ES-I3 (cell line): Measurements from ENCODE around the gene SLC17A8.
"Not testable (repeated sequence)": the region's sequence is repeated elsewhere in the genome, so short reads cannot be mapped to it uniquely, and the experiment has no call there.

Experiments
- H3K36me3 ChIP-seq: 2 replicates; pipeline ENCODE4 v1.6.1; 2013; ENCODE audit warnings: mild to moderate bottlenecking, low read length, control low read depth, moderate library complexity; ENCODE audit not compliant: insufficient read depth
- H3K4me1 ChIP-seq: 2 replicates; pipeline ENCODE4 v1.6.1; 2013; ENCODE audit warnings: mild to moderate bottlenecking, control low read depth, low read length; ENCODE audit not compliant: insufficient read depth
- H3K9ac ChIP-seq: 2 replicates; pipeline ENCODE4 v1.6.1; 2013; ENCODE audit warnings: low read depth, mild to moderate bottlenecking, low read length, moderate library complexity
- H3K9me3 ChIP-seq: 2 replicates; pipeline ENCODE4 v1.6.1; 2013; ENCODE audit warnings: mild to moderate bottlenecking, low read length, moderate library complexity; ENCODE audit not compliant: control insufficient read depth, insufficient read depth

SLC17A8 gene

GRCh38 chr12:100356644-100357223 lies at the start of gene SLC17A8:
TSS of gene SLC17A8 (plus strand) at chr12:100357074. CDS start at chr12:100357392, 318 bp downstream.
- Histone ChIP-seq H3K36me3 (no peaks in the 10 kb centered on the region), H3K9ac (no peak within 1 kb of the TSS; the same call in 1 of the 2 replicates), H3K9me3 (no peaks in the 10 kb centered on the region), H3K4me1 (peaks cover 10% of the 10 kb centered on the region; the same call in 1 of the 2 replicates)

GRCh38 chr12:100308138-100308537 lies 48.7 kb upstream of the SLC17A8 start:
- not testable (repeated sequence) for H3K4me1 ChIP-seq, H3K36me3 ChIP-seq, H3K9ac ChIP-seq, H3K9me3 ChIP-seq

DNA sequence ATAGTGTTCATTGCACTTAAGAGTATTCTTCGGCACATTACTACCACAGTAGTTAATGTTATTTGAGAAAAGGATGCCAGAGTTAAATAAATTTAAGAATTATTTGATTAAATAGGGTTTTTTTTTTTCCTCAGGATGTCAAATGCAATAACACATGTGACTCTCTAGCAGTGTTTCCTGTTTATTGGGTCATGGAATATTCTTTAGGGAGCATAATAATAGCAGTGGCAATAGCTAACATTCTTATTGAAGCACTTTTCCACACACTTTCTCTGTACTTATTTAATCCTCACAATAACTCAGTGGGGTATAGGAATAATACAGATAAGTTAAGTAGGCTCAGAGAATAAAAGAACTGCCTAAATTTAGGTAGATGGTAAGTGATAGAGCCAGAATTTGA lies 45.6 kb upstream of the SLC17A8 start:
- Histone ChIP-seq H3K4me1 (no peaks in the 10 kb centered on the region), H3K36me3 (peaks cover 3% of the 10 kb centered on the region), H3K9me3 (no peaks in the 10 kb centered on the region), H3K9ac (no peak overlapping the region)

- H3K9me3 ChIP-seq, result no peaks in the 10 kb centered on the region
- no peaks in the 10 kb centered on the region for H3K4me1 ChIP-seq
- H3K9ac ChIP-seq, result no peak overlapping the region
- peaks cover 8% of the 10 kb centered on the region for H3K36me3 ChIP-seq
Measured at GRCh38 chr12:100317371-100317770, 39.5 kb upstream of the SLC17A8 start.

GRCh38 chr12:100324498-100324897 lies 32.4 kb upstream of the SLC17A8 start:
- Histone ChIP-seq H3K9ac (no peak overlapping the region), H3K9me3 (no peaks in the 10 kb centered on the region), H3K36me3 (peaks cover 6% of the 10 kb centered on the region; the same call in 1 of the 2 replicates), H3K4me1 (no peaks in the 10 kb centered on the region; the same call in 1 of the 2 replicates)

GRCh38 chr12:100326208-100326607 lies 30.7 kb upstream of the SLC17A8 start:
- Histone ChIP-seq H3K4me1 (no peaks in the 10 kb centered on the region; the same call in 1 of the 2 replicates), H3K36me3 (peaks cover 11% of the 10 kb centered on the region; the same call in 1 of the 2 replicates), H3K9ac (no peak overlapping the region), H3K9me3 (no peaks in the 10 kb centered on the region)

GRCh38 chr12:100329800-100330199 lies 27.1 kb upstream of the SLC17A8 start:
- no peaks in the 10 kb centered on the region for H3K9me3 ChIP-seq
- H3K4me1 ChIP-seq, result no peaks in the 10 kb centered on the region; the same call in 1 of the 2 replicates
- no peak overlapping the region for H3K9ac ChIP-seq
- peaks cover 11% of the 10 kb centered on the region; the same call in 1 of the 2 replicates for H3K36me3 ChIP-seq

GRCh38 chr12:100331871-100332270 lies 25.0 kb upstream of the SLC17A8 start:
- H3K9me3 ChIP-seq, result no peaks in the 10 kb centered on the region
- H3K36me3 ChIP-seq, result peaks cover 17% of the 10 kb centered on the region; the same call in 1 of the 2 replicates
- no peak overlapping the region for H3K9ac ChIP-seq
- H3K4me1 ChIP-seq, result no peaks in the 10 kb centered on the region

DNA sequence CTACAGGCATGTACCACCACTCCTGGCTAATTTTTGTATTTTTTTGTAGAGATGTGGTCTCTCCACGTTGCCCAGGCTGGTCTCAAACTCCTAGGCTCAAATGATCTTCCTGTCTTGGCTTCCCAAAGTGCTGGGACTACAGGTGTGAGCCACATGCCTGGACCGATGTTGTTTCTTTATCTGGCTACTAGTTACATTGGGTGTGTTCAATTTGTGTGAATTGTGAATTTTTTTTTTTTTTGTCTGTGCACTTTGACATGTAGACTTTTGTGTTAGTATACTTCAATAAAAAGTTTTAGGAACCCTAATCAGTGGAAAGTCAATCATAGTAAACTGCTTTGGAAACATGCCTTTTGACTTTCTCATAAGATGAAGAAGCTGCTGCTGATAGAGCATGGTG lies 24.0 kb upstream of the SLC17A8 start:
- Histone ChIP-seq H3K36me3 (peaks cover 15% of the 10 kb centered on the region; the same call in 1 of the 2 replicates), H3K9ac (no peak overlapping the region)

DNA sequence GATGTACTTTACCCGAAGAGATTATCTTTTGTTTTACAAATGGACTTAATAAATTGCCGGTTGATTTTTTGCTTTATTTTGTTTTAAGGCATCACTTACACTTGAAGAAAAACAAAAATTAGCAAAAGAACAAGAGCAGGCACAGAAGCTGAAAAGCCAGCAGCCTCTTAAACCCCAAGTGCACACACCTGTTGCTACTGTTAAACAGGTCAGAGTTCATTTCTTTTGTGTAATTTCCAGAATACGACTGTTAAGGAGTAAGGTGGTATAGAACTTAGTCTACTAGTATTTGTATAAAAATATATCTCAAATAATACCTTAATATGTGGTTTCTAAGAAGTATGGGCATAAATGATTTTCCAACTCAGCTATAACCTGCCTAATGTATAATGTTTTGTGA lies 19.6 kb upstream of the SLC17A8 start:
- Histone ChIP-seq H3K36me3 (peaks cover 6% of the 10 kb centered on the region; the same call in 1 of the 2 replicates), H3K4me1 (no peaks in the 10 kb centered on the region; the same call in 1 of the 2 replicates), H3K9ac (no peak overlapping the region), H3K9me3 (no peaks in the 10 kb centered on the region)

More for the DNA sequence above, 24.0 kb upstream of the SLC17A8 start:
- Histone ChIP-seq H3K9me3 (no peaks in the 10 kb centered on the region), H3K4me1 (no peaks in the 10 kb centered on the region)

GRCh38 chr12:100337727-100338126 lies 19.1 kb upstream of the SLC17A8 start:
- peaks cover 6% of the 10 kb centered on the region; the same call in 1 of the 2 replicates for H3K36me3 ChIP-seq
- H3K4me1 ChIP-seq, result no peaks in the 10 kb centered on the region; the same call in 1 of the 2 replicates
- H3K9me3 ChIP-seq, result no peaks in the 10 kb centered on the region
- H3K9ac ChIP-seq, result no peak overlapping the region

DNA sequence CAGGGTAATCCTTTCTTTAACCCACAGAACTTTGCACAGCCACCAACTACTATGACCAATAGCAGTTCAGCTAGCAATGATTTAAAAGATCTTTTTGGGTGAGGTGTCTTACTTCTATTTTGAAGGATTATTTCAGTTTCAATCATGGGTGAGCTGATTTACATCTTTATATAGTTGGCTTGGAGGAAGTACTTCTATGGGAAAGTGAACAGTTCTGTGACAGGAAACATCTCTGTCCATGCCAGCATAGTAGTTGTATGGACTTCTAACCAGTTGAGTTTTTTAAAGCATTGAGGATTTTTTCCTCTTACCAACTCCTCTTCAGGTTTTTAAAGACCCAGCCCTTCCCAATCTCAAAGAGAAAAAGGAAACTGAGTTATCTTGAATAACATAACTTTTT lies 17.8 kb upstream of the SLC17A8 start:
- H3K9ac ChIP-seq, result no peak overlapping the region
- no peaks in the 10 kb centered on the region for H3K9me3 ChIP-seq
- H3K36me3 ChIP-seq, result peaks cover 6% of the 10 kb centered on the region; the same call in 1 of the 2 replicates
- no peaks in the 10 kb centered on the region; the same call in 1 of the 2 replicates for H3K4me1 ChIP-seq

DNA sequence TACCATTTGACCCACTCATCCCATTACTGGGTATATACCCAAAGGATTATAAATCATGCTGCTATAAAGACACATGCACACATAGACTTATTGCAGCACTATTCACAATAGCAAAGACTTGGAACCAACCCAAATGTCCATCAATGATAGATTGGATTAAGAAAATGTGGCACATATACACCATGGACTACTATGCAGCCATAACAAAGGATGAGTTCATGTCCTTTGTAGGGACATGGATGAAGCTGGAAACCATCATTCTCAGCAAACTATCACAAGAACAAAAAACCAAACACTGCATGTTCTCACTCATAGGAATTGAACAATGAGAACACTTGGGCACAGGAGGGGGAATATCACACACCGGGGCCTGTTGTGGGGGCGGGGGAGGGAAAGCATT lies 14.0 kb upstream of the SLC17A8 start:
- not testable (repeated sequence) for H3K4me1 ChIP-seq, H3K9ac ChIP-seq, H3K9me3 ChIP-seq, H3K36me3 ChIP-seq

DNA sequence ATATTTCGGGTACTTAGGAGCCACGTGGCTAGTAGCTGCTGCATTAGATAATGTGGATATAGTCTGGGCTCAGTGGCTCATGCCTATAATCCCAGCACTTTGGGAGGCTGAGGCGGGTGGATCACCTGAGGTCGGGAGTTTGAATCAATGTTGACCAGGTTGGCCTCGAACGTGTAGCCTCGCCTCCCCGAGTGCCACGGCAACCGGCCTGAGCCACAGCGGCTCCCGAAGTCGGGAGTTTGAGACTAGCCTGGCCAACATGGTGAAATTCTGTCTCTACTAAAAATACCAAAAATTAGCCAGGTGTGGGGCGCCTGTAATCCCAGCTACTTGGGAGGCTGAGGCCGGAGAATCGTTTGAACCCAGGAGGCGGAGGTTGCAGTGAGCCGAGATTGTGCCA lies 12.5 kb upstream of the SLC17A8 start:
- H3K9ac ChIP-seq, H3K9me3 ChIP-seq, H3K36me3 ChIP-seq, H3K4me1 ChIP-seq: not testable (repeated sequence)

DNA sequence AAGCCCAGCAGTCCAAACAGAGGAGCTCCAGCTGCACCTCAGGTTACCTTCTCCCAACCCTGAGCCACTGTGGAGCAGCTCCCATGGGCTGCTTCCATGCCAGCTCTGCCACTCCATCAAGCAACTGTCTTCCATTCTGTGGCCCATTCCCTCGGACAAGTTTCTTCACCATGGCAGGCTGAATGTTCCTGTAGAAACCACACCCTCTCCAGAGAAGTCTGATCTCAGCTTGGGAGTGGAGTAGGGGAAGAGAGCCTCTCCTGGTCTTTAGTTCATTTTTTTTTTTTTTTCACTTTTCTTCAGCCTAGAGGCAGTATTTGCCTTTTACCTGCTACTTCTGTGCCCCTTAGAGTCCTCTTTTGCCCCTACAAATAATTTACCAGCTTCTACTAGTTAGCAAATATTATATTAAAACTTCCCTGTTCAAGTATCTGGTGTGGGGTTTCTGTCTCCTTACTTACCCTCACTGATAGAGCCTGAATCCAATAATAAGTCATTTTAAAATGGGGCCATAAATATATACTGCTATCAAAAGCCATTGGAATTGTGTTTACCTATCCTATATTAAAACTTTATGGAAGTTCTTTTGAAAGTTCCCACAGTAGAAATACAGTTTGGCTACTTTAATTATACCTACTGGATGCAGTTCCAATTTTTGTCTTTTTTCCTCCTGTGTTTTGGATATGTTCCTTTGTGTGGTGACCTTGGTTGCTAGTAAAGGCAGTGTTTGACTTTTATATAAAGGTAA lies 11.7 kb upstream of the SLC17A8 start:
- H3K9ac ChIP-seq, result no peak overlapping the region
- no peaks in the 10 kb centered on the region for H3K9me3 ChIP-seq
- no peaks in the 10 kb centered on the region for H3K36me3 ChIP-seq
- H3K4me1 ChIP-seq, result no peaks in the 10 kb centered on the region; the same call in 1 of the 2 replicates
